ENCODE measurements around the gene AFF4.
A peak's percentile ranks its signal among the peaks of the same experiment; 100 is the strongest.
"Not testable (repeated sequence)": the region's sequence is repeated elsewhere in the genome, so short reads cannot be mapped to it uniquely, and the experiment has no call there.

Gene AFF4

GRCh38 chr5:132884548-132884947 lies 78.9 kb downstream of the AFF4 start:
- DNase-seq: no peak

- peak; percentile 71 for DNase-seq
Observed at GRCh38 chr5:132883261-132883834, 80.1 kb downstream of the AFF4 start.

GRCh38 chr5:132877938-132878337 lies 85.5 kb downstream of the AFF4 start:
- no peak for DNase-seq

- no peak for DNase-seq
Observed at GRCh38 chr5:132877466-132877865, 86.0 kb downstream of the AFF4 start.

- DNase-seq: no peak
Observed at GRCh38 chr5:132876020-132876759, 87.2 kb downstream of the AFF4 start.

GRCh38 chr5:132873930-132874271 lies 89.5 kb downstream of the AFF4 start:
- no peak for DNase-seq

GRCh38 chr5:132873119-132873929 lies 90.1 kb downstream of the AFF4 start, which contains the start of gene LEAP2:
Gene LEAP2 (plus strand): TSS chr5:132873668. CDS start chr5:132873695, 27 bp downstream.
- no peak for DNase-seq

- no peak for DNase-seq
Observed at GRCh38 chr5:132872788-132873118, 90.7 kb downstream of the AFF4 start.

- no peak for DNase-seq
Observed at GRCh38 chr5:132871459-132872284, 91.8 kb downstream of the AFF4 start.

GRCh38 chr5:132870801-132871200 lies 92.6 kb downstream of the AFF4 start:
- no peak for DNase-seq

GRCh38 chr5:132868754-132869153 lies 94.7 kb downstream of the AFF4 start:
- no peak for DNase-seq

- no peak for DNase-seq
Observed at GRCh38 chr5:132867046-132867451, 96.4 kb downstream of the AFF4 start.

GRCh38 chr5:132866342-132867045 lies 96.9 kb downstream of the AFF4 start, which contains the start of the genes GDF9 and UQCRQ:
Gene GDF9 (minus strand): TSS chr5:132866469. CDS start chr5:132864533, 1,936 bp downstream.
Gene UQCRQ (plus strand): TSS chr5:132866642. CDS start chr5:132866882, 240 bp downstream.
- DNase-seq: peak; percentile 100

GRCh38 chr5:132865668-132866341 lies 97.6 kb downstream of the AFF4 start:
- no peak for DNase-seq

- DNase-seq: no peak
Observed at GRCh38 chr5:132860742-132861141, 102.7 kb downstream of the AFF4 start.

- no peak for DNase-seq
Observed at GRCh38 chr5:132859889-132860437, 103.5 kb downstream of the AFF4 start.

- no peak for DNase-seq
Observed at GRCh38 chr5:132856011-132856410, 107.4 kb downstream of the AFF4 start.

GRCh38 chr5:132854992-132855391 lies 108.4 kb downstream of the AFF4 start:
- not testable (repeated sequence) for DNase-seq

- DNase-seq: no peak
Observed at GRCh38 chr5:132854301-132854700, 109.1 kb downstream of the AFF4 start.

- no peak for DNase-seq
Observed at GRCh38 chr5:132853790-132854189, 109.6 kb downstream of the AFF4 start.

GRCh38 chr5:132853323-132853722 lies 110.1 kb downstream of the AFF4 start:
- DNase-seq: no peak

Measured in kidney glomerular epithelial cell (primary cell).